Fibroblast of lung (primary cell): ENCODE data around the gene TBC1D2B. TPM values are rescaled to one million over a fixed set of nuclear protein-coding genes. Genes with fewer than 3 reads are reported as not detected.

Experiments used
- DNase-seq, 2 donors: peaks; one replicate each; pipeline versions ENCODE4 v3.0.0 to v3.0.0-alpha.2; 2010; ENCODE audit warnings: low read depth in 2 of 2
- H2AFZ ChIP-seq: 2 replicates; pipeline ENCODE4 v1.5.1; 2012; ENCODE audit warnings: low read length, control low read depth, inconsistent platforms
- H3K27ac ChIP-seq: 2 replicates; pipeline ENCODE4 v1.5.1; 2011; ENCODE audit warnings: low read length, control low read depth; ENCODE audit not compliant: insufficient read depth
- H3K27me3 ChIP-seq: 2 replicates; pipeline ENCODE4 v1.5.1; 2011; ENCODE audit warnings: mild to moderate bottlenecking, low read length; ENCODE audit not compliant: control insufficient read depth, insufficient read depth
- H3K36me3 ChIP-seq: 2 replicates; pipeline ENCODE4 v1.5.1; 2011; ENCODE audit warnings: low read length; ENCODE audit not compliant: control insufficient read depth, insufficient read depth
- H3K4me1 ChIP-seq: 2 replicates; pipeline ENCODE4 v1.5.1; 2011; ENCODE audit warnings: low read length; ENCODE audit not compliant: control insufficient read depth, insufficient read depth; ENCODE audit errors: extremely low read depth
- H3K4me2 ChIP-seq: 2 replicates; pipeline ENCODE4 v1.5.1; 2011; ENCODE audit warnings: low read length, control low read depth; ENCODE audit not compliant: insufficient read depth; ENCODE audit errors: extremely low read depth
- H3K4me3 ChIP-seq, 4 experiments: fragments of 200-600 bp in 1 of 4; sonication (generic) in 1 of 4; replicated peaks in 1 of 4; 2 replicates each; pipeline ENCODE4 v1.5.1; 2011 to 2016; ENCODE audit warnings: low read length in 4 of 4, low read depth in 3 of 4, mild to moderate bottlenecking in 3 of 4, control low read depth in 2 of 4, inconsistent platforms in 1 of 4, mixed read lengths in 1 of 4; ENCODE audit not compliant: insufficient read depth in 1 of 4; ENCODE audit errors: control extremely low read depth in 1 of 4
- H3K79me2 ChIP-seq: 2 replicates; pipeline ENCODE4 v1.5.1; 2012; ENCODE audit warnings: mild to moderate bottlenecking, low read length, inconsistent platforms; ENCODE audit not compliant: control insufficient read depth, insufficient read depth
- H3K9ac ChIP-seq: 2 replicates; pipeline ENCODE4 v1.5.1; 2011; ENCODE audit warnings: mild to moderate bottlenecking, low read length, control low read depth; ENCODE audit not compliant: insufficient read depth
- H3K9me3 ChIP-seq: 2 replicates; pipeline ENCODE4 v1.5.1; 2012; ENCODE audit warnings: low read depth, low read length; ENCODE audit not compliant: control insufficient read depth, insufficient read depth
- H4K20me1 ChIP-seq: 2 replicates; pipeline ENCODE4 v1.5.1; 2011; ENCODE audit warnings: low read length; ENCODE audit not compliant: control insufficient read depth, insufficient read depth; ENCODE audit errors: extremely low read depth
- EZH2 ChIP-seq: IDR thresholded peaks from 2 replicates; pipeline ENCODE4 v1.5.1; 2012; ENCODE audit warnings: low read length, control low read depth, mild to moderate bottlenecking; ENCODE audit errors: missing control alignments
- polyA plus RNA-seq, 2 donors: library from polyadenylated mRNA; depleted of rRNA in 1 of 2; stranded (reverse) in 1 of 2; unstranded in 1 of 2; fragments of >200 nt; gene quantifications; 2 replicates each; pipeline ENCODE4 v1.2.1, GENCODE V29; 2011 to 2012; ENCODE audit warnings: missing spikeins in 1 of 2
- total RNA-seq: library from RNA; depleted of rRNA; stranded (reverse); fragments of >200 nt; gene quantifications from 2 replicates; pipeline ENCODE4 v1.2.1, GENCODE V29; 2014
- TF ChIP-seq, protein P1 (sequence below), 2 donors: IDR thresholded peaks in 1 of 2; conservative IDR thresholded peaks in 1 of 2; 1 replicate in 1 of 2; 2 replicates in 1 of 2; pipeline ENCODE4 v1.5.1; 2011 to 2012; ENCODE audit warnings: low read length in 2 of 2, control low read depth in 1 of 2, inconsistent platforms in 1 of 2, low read depth in 1 of 2, mild to moderate bottlenecking in 1 of 2

The TBC1D2B gene
- total and polyA plus RNA-seq, 2 donors (not counting 1 experiment from before 2014, with no cell fraction given): 49.4 to 73.3 TPM

DNA sequence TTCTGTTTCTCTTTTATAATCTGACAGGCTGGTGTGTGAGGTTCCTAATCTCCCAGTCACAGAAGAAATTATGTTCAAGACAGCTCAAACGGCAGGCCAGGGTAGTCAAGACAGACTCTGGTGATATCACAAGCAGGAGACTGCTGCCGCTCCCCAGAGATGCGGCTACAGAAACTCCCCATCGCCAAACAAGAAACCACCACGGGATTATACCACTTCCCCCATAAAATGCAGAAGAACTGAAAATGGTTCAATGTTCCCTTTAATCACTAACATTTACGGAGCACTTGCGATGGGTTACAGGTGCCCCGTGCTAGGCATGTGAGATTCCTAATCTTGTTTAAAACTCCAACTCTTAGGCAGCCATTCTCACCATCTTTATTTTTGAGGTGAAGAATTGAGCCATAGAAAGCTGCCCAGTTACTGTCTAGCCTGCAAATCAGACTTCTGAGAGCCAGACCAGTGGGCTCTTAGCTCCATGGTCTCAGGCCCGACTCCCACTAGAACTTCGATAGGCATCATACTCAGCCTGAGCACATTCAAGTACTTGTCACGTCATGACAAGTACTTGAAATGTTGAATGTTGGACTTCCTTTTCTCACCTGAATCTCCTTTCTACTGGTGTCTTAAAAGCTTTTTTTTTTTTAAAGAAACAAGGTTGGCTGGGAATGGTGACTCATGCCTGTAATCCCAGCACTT, 58.4 kb downstream of the TBC1D2B start:
- Histone ChIP-seq H3K36me3 (peaks cover 11% of the 10 kb centered on the region), H3K27me3 (no peaks in the 10 kb centered on the region), H3K9me3 (no peaks in the 10 kb centered on the region), H2AFZ (no peak overlapping the region), H3K9ac (no peak overlapping the region), H3K4me3 (no peak overlapping the region), H3K79me2 (no peaks in the 10 kb centered on the region), H3K27ac (no peak overlapping the region), H4K20me1 (no peaks in the 10 kb centered on the region), H3K4me1 (peaks cover 3% of the 10 kb centered on the region), H3K4me2 (no peak overlapping the region)
- TF ChIP-seq, protein P1, sequence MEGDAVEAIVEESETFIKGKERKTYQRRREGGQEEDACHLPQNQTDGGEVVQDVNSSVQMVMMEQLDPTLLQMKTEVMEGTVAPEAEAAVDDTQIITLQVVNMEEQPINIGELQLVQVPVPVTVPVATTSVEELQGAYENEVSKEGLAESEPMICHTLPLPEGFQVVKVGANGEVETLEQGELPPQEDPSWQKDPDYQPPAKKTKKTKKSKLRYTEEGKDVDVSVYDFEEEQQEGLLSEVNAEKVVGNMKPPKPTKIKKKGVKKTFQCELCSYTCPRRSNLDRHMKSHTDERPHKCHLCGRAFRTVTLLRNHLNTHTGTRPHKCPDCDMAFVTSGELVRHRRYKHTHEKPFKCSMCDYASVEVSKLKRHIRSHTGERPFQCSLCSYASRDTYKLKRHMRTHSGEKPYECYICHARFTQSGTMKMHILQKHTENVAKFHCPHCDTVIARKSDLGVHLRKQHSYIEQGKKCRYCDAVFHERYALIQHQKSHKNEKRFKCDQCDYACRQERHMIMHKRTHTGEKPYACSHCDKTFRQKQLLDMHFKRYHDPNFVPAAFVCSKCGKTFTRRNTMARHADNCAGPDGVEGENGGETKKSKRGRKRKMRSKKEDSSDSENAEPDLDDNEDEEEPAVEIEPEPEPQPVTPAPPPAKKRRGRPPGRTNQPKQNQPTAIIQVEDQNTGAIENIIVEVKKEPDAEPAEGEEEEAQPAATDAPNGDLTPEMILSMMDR (conservative IDR thresholded peaks at IDR 0.05 in 1 of 2, IDR thresholded peaks at IDR 0.05 in 1 of 2; ENCODE audit: low read depth in 1 of 2, low read length in 2 of 2): no peak
- TF ChIP-seq EZH2: no peak
- DNase-seq: no peak

DNA sequence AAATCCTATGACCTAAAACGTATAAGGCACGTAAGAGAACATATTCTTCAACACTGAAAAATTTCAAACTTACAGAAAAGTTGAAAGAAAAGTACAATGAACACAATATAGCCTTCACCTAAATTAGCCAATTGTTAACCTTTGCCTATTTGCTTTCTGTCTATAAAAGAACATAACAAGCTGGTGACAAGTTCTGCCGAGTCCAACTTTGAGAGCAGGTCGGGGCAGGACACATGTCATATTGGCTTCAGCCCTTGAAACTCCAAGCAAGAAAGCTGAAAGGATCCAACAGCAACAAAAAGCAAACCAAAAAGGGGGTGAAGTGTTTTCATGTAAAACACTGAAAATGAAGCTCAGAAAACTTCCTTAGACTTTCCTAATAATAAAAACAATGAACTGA, 59.1 kb downstream of the TBC1D2B start:
- Histone ChIP-seq H3K27me3 (no peaks in the 10 kb centered on the region), H3K4me3 (no peak overlapping the region), H3K9ac (no peak overlapping the region), H3K4me1 (no peaks in the 10 kb centered on the region), H3K79me2 (no peaks in the 10 kb centered on the region), H3K4me2 (no peak overlapping the region), H3K27ac (no peak overlapping the region), H2AFZ (no peak overlapping the region), H3K36me3 (peaks cover 7% of the 10 kb centered on the region), H4K20me1 (no peaks in the 10 kb centered on the region), H3K9me3 (no peaks in the 10 kb centered on the region)
- no peak for TF ChIP-seq EZH2
- TF ChIP-seq, protein P1 (conservative IDR thresholded peaks at IDR 0.05 in 1 of 2, IDR thresholded peaks at IDR 0.05 in 1 of 2; ENCODE audit: low read depth in 1 of 2, low read length in 2 of 2): no peak
- DNase-seq: no peak

DNA sequence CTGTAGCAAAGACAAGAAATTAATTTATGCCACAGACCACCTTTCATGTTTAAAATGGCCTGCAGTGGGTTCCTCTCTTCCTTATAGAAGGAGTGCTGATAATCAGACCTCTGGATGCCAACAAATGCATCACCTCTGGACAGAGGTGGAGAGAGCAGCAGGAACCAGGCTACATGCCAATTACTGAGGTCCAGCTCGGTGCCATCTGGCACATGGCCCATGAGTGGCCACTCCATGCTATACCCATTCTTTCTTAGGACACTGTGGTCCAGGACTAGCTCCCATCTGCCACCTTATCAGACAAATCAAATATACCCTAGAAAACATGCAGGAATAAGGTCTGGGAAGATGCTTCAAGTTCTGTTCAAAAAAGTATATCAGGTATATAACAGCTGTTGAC, 60.7 kb downstream of the TBC1D2B start:
- Histone ChIP-seq H4K20me1 (no peaks in the 10 kb centered on the region), H3K4me2 (no peak overlapping the region), H3K79me2 (no peaks in the 10 kb centered on the region), H3K4me1 (no peaks in the 10 kb centered on the region), H3K4me3 (no peak overlapping the region), H3K27me3 (no peaks in the 10 kb centered on the region), H2AFZ (no peak overlapping the region), H3K9ac (no peak overlapping the region), H3K36me3 (peaks cover 10% of the 10 kb centered on the region), H3K9me3 (no peaks in the 10 kb centered on the region), H3K27ac (no peak overlapping the region)
- DNase-seq: no peak
- TF ChIP-seq, protein P1 (conservative IDR thresholded peaks at IDR 0.05 in 1 of 2, IDR thresholded peaks at IDR 0.05 in 1 of 2; ENCODE audit: low read depth in 1 of 2, low read length in 2 of 2): no peak
- TF ChIP-seq EZH2: no peak
